Astrocyte (in vitro differentiated cells and primary cell): Measurements from ENCODE around the gene CPSF4. TPM values are rescaled to one million over a fixed set of nuclear protein-coding genes. Genes with fewer than 3 reads are reported as not detected.

Source experiments
- DNase-seq: peaks from one replicate; pipeline ENCODE4 v3.0.0-alpha.2; 2010; ENCODE audit warnings: low read depth
- FAIRE-seq: peaks from 2 replicates; lab custom pipeline; 2011; peaks lifted over from hg19 to GRCh38; lab: Jason Lieb, UNC
- H2AFZ ChIP-seq: 2 replicates; pipeline ENCODE4 v1.6.0; 2012; ENCODE audit warnings: low read depth, low read length, inconsistent platforms
- H3K27ac ChIP-seq: 2 replicates; pipeline ENCODE4 v1.5.1; 2011; ENCODE audit warnings: low read depth, low read length, inconsistent platforms
- H3K27me3 ChIP-seq: 2 replicates; pipeline ENCODE4 v1.6.0; 2011; ENCODE audit warnings: low read length, inconsistent platforms; ENCODE audit not compliant: insufficient read depth
- H3K36me3 ChIP-seq: 2 replicates; pipeline ENCODE4 v1.5.1; 2011; ENCODE audit warnings: low read length, inconsistent platforms; ENCODE audit not compliant: insufficient read depth
- H3K4me1 ChIP-seq: 2 replicates; pipeline ENCODE4 v1.5.1; 2011; ENCODE audit warnings: low read length, inconsistent platforms; ENCODE audit not compliant: insufficient read depth
- H3K4me2 ChIP-seq: 2 replicates; pipeline ENCODE4 v1.6.0; 2012; ENCODE audit warnings: low read length, inconsistent platforms
- H3K4me3 ChIP-seq: 2 replicates; pipeline ENCODE4 v1.5.1; 2011; ENCODE audit warnings: low read depth, mild to moderate bottlenecking, low read length, inconsistent platforms; ENCODE audit not compliant: insufficient read depth
- H3K79me2 ChIP-seq: 2 replicates; pipeline ENCODE4 v1.6.0; 2012; ENCODE audit warnings: mild to moderate bottlenecking, low read length, inconsistent platforms; ENCODE audit not compliant: insufficient read depth
- H3K9ac ChIP-seq: 2 replicates; pipeline ENCODE4 v1.6.0; 2012; ENCODE audit warnings: mild to moderate bottlenecking, low read length, inconsistent platforms
- H3K9me3 ChIP-seq: 2 replicates; pipeline ENCODE4 v1.5.1; 2012; ENCODE audit warnings: low read depth, mild to moderate bottlenecking, low read length, inconsistent platforms; ENCODE audit not compliant: insufficient read depth
- H4K20me1 ChIP-seq: 2 replicates; pipeline ENCODE4 v1.6.0; 2012; ENCODE audit warnings: low read length, inconsistent platforms; ENCODE audit not compliant: insufficient read depth
- H3K27ac Mint-ChIP-seq: one replicate; pipeline ENCODE4 v1.8.0; 2021; ENCODE audit warnings: mild to moderate bottlenecking, mixed read lengths; ENCODE audit not compliant: unreplicated experiment
- H3K27me3 Mint-ChIP-seq: one replicate; pipeline ENCODE4 v1.8.0; 2021; ENCODE audit warnings: low read depth, mixed read lengths; ENCODE audit not compliant: unreplicated experiment
- H3K36me3 Mint-ChIP-seq: one replicate; pipeline ENCODE4 v1.8.0; 2021; ENCODE audit warnings: low read depth, mixed read lengths; ENCODE audit not compliant: unreplicated experiment
- H3K4me1 Mint-ChIP-seq: one replicate; pipeline ENCODE4 v1.8.0; 2021; ENCODE audit warnings: low read depth, mixed read lengths; ENCODE audit not compliant: unreplicated experiment
- H3K4me3 Mint-ChIP-seq: one replicate; pipeline ENCODE4 v1.8.0; 2021; ENCODE audit warnings: mild to moderate bottlenecking, moderate library complexity, mixed read lengths; ENCODE audit not compliant: unreplicated experiment
- H3K9me3 Mint-ChIP-seq: one replicate; pipeline ENCODE4 v1.8.0; 2021; ENCODE audit warnings: mild to moderate bottlenecking, mixed read lengths; ENCODE audit not compliant: unreplicated experiment
- EZH2 ChIP-seq: IDR thresholded peaks from 2 replicates; pipeline ENCODE4 v1.6.1; 2012; ENCODE audit warnings: mild to moderate bottlenecking, low read length, inconsistent platforms; ENCODE audit not compliant: insufficient read depth
- total RNA-seq: library from RNA; stranded (reverse); gene quantifications from 2 replicates; pipeline ENCODE4 v1.2.1, GENCODE V29; 2021
- TF ChIP-seq, protein P1 (sequence below): IDR thresholded peaks from 2 replicates; pipeline ENCODE4 v1.5.1; 2011; ENCODE audit warnings: low read depth, mild to moderate bottlenecking, inconsistent platforms, low read length, moderate library complexity; ENCODE audit not compliant: insufficient read depth

The CPSF4 gene
- total RNA-seq, 1 donor from 2014 or later: 46.8 TPM

DNA sequence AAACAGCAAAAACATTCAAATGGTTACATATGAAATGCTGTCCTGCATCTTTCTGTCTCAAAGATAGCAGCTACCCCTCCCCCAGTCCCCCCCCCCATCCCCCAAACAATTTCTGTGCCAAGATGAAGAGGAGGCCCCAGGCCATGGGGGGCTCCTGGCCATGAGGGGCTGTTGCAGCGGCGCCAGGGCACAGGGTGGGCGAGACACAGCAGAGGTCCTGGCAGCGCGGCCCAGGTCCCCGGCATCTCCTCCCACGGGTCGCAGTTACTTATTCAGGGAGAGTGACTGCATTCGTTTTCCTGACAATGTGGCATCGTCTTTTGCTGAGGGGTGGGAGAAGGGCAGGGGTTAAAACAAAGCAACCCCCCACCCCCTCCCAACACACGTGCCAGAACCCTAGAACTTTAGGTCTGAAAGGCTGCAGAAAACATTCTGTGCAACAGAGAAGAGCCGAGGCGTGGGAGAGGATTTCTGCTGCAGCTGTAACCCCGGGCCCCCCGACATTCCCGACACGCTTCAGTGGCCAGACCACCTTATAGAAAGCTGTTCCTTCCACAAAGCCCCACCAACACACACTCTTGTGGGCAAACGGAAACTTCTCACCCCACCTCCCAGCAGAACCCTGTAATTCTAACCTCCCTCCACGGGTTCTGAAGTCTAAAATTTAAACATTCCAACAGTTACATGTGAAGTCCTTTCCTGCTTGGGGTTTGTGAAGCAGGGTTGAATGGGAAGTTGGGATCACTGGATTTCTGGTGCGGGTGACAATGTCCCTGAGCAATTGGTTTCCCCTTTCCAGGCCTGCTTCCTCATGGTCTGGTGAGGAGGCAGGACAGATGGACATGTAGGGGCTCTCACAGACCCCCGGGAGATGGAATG is 42.1 kb upstream of the CPSF4 start:
- FAIRE-seq (no peak), DNase-seq (no peak)
- Mint-ChIP-seq H3K27me3 (no peaks in the 10 kb centered on the region), H3K27ac (peak overlapping the region; percentile 62), H3K4me1 (peaks cover 14% of the 10 kb centered on the region), H3K4me3 (no peak overlapping the region), H3K36me3 (peaks cover 21% of the 10 kb centered on the region), H3K9me3 (no peaks in the 10 kb centered on the region)
- Histone ChIP-seq H3K4me3 (no peak overlapping the region), H4K20me1 (peaks cover 84% of the 10 kb centered on the region), H3K79me2 (peaks cover 27% of the 10 kb centered on the region), H3K4me2 (no peak overlapping the region), H3K36me3 (peaks cover 37% of the 10 kb centered on the region), H3K9ac (no peak overlapping the region), H3K27ac (no peak overlapping the region), H3K4me1 (peaks cover 17% of the 10 kb centered on the region), H3K9me3 (no peaks in the 10 kb centered on the region), H3K27me3 (no peaks in the 10 kb centered on the region), H2AFZ (no peak overlapping the region)
- TF ChIP-seq, protein P1, sequence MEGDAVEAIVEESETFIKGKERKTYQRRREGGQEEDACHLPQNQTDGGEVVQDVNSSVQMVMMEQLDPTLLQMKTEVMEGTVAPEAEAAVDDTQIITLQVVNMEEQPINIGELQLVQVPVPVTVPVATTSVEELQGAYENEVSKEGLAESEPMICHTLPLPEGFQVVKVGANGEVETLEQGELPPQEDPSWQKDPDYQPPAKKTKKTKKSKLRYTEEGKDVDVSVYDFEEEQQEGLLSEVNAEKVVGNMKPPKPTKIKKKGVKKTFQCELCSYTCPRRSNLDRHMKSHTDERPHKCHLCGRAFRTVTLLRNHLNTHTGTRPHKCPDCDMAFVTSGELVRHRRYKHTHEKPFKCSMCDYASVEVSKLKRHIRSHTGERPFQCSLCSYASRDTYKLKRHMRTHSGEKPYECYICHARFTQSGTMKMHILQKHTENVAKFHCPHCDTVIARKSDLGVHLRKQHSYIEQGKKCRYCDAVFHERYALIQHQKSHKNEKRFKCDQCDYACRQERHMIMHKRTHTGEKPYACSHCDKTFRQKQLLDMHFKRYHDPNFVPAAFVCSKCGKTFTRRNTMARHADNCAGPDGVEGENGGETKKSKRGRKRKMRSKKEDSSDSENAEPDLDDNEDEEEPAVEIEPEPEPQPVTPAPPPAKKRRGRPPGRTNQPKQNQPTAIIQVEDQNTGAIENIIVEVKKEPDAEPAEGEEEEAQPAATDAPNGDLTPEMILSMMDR: no peak
- no peak for TF ChIP-seq EZH2

- TF ChIP-seq EZH2: no peak
- TF ChIP-seq, protein P1: no peak
- peaks cover 77% of the 10 kb centered on the region for H4K20me1 ChIP-seq
- no peaks in the 10 kb centered on the region for H3K27me3 ChIP-seq
- H3K4me3 ChIP-seq: no peak overlapping the region
- H2AFZ ChIP-seq: no peak overlapping the region
- H3K4me1 ChIP-seq: peaks cover 14% of the 10 kb centered on the region
- no peak overlapping the region for H3K4me3 Mint-ChIP-seq
- DNase-seq: no peak
- no peak overlapping the region for H3K9ac ChIP-seq
- no peaks in the 10 kb centered on the region for H3K9me3 ChIP-seq
- no peak for FAIRE-seq
- peaks cover 14% of the 10 kb centered on the region for H3K4me1 Mint-ChIP-seq
- peaks cover 32% of the 10 kb centered on the region for H3K79me2 ChIP-seq
- H3K27me3 Mint-ChIP-seq: no peaks in the 10 kb centered on the region
- H3K36me3 Mint-ChIP-seq: peaks cover 21% of the 10 kb centered on the region
- no peaks in the 10 kb centered on the region for H3K9me3 Mint-ChIP-seq
- H3K27ac Mint-ChIP-seq: no peak overlapping the region
- no peak overlapping the region for H3K27ac ChIP-seq
- H3K36me3 ChIP-seq: peaks cover 38% of the 10 kb centered on the region
- no peak overlapping the region for H3K4me2 ChIP-seq
Measured at GRCh38 chr7:99397297-99397983, 41.3 kb upstream of the CPSF4 start.
